Breast epithelium (tissue), 3 donors: Measurements from ENCODE around the gene NDP.

ENCODE experiments used
- POLR2A ChIP-seq: fragments of 450-650 bp; IDR thresholded peaks from one replicate; pipeline ENCODE4 v1.6.1; 2016; ENCODE audit warnings: antibody characterized with exemption, mild to moderate bottlenecking, moderate library complexity
- POLR2AphosphoS5 ChIP-seq, 3 donors: sonication (generic); formaldehyde crosslinking; IDR thresholded peaks; one replicate each; pipeline ENCODE4 v1.6.1; 2017; ENCODE audit warnings: antibody characterized with exemption in 3 of 3
- TF ChIP-seq, protein P1 (sequence below), 3 donors: fragments of 450-650 bp; IDR thresholded peaks; one replicate each; pipeline ENCODE4 v1.5.1; 2016 to 2017; ENCODE audit warnings: antibody characterized with exemption in 3 of 3, mild to moderate bottlenecking in 3 of 3, moderate library complexity in 3 of 3

DNA sequence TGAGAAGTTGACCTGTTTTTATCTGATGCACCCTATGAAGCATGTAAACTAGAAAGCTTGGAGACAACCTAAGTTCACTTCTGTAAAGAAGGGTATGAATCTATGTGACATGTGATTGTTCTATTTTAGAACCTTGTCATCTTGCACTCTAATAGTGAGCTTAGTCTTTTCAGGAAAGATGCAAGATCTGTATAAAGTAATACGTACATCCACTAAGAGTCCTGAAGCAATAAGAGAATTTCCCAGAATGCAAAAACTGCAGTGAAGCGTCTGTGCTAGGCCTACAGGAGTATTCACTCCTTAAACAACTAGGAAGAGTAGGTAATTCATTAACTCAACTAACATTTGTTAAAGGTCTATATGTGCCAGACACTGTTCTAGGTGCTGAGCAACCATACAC, 23.3 kb upstream of the NDP start:
- TF ChIP-seq, protein P1, sequence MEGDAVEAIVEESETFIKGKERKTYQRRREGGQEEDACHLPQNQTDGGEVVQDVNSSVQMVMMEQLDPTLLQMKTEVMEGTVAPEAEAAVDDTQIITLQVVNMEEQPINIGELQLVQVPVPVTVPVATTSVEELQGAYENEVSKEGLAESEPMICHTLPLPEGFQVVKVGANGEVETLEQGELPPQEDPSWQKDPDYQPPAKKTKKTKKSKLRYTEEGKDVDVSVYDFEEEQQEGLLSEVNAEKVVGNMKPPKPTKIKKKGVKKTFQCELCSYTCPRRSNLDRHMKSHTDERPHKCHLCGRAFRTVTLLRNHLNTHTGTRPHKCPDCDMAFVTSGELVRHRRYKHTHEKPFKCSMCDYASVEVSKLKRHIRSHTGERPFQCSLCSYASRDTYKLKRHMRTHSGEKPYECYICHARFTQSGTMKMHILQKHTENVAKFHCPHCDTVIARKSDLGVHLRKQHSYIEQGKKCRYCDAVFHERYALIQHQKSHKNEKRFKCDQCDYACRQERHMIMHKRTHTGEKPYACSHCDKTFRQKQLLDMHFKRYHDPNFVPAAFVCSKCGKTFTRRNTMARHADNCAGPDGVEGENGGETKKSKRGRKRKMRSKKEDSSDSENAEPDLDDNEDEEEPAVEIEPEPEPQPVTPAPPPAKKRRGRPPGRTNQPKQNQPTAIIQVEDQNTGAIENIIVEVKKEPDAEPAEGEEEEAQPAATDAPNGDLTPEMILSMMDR (IDR thresholded peaks at IDR 0.05), result no peak
- TF ChIP-seq POLR2AphosphoS5 (IDR thresholded peaks at IDR 0.05) (no peak), POLR2A (no peak)
